ENCODE measurements around the gene MIA3.

MIA3 gene

DNA sequence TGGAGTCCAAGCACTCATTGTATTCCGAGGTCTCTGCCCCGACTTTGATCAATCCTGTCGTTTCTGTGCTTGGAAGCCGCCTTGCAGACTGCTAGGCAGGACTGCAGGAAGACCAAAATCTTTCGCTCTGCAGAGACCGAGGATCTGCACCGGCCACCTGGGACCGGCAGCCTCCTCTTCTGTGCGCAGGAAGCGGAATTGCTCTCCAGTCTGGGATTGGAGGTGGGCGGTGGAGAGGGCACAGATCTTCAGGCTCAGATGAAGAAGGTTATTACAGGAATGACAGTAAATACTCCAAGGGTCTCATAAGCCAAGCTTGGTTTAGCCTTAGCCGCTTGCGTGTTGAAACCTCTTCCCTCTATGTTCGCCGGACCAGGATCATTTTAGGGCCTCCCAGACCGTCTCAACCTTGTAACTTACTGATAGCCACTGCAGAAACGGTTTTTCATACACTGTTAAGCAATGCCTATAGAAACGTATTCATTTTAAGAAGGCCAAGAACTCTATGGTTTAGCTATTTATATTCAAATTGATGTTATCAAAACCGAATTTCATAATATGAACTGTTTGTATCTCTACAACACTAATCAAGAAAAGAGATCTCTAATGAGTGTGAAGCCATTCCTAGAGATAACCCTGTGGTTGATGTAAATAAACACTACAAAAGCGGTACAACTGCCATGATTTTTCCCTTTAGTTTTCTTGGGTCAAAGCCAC is 1.1 kb downstream of the MIA3 start:
- DNase-seq: no peak

DNA sequence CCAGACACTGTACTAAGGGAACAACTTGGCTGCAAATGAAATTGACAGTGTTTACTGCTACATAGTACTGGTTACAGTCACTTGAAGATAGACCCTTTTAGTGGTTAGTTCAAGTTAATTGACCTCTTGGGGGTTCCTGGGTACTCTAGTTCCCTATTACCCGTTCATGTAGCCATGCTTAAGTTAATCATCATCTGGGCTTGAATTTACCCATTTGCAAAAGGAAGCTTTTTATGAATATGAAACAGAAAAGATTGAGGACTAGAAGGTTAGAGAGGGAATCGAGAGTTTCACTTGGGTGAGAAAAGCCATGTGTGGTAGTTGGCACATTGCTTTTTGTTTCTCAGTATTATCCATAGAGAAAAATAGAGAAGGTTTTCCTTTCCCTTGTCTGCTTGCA is 2.7 kb downstream of the MIA3 start:
- no peak for DNase-seq

DNA sequence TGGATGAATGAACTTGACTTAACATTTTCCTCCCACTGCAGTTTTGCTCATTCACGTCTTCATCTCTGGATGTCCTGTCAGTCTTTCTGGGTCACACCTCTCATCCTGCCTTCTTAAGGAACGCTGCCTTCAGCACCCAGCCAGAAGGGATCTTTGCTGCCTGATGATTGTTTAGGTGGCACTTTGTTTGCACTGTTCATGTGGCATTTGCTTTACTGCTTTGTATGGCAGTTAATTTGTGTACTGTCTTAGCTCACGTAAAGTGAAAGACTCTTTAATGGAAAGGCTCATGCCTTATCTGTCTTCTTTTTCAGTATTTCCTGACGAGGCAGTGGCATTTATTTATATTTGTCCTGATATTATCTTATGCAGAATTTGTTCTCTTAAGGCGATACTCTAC is 4.9 kb downstream of the MIA3 start:
- no peak for DNase-seq

DNA sequence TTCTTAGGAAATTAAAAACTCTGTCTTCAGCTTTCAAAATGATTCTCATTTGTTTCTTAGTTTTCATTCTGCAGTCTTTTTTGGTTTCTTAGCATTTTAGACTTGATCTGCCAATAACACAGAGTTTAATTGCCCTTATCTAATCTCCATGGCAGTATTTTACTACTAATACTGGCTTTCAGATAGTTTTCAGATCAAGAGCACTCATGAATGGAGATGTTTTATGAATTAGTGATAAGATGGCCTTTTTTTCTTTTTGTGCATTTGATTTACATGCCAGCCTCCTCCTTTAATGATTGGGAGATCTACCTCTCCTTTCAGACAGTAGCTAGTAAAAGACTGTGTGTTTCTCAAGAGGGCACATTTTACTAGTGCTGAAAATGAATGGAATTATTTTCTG is 5.6 kb downstream of the MIA3 start:
- no peak for DNase-seq

DNA sequence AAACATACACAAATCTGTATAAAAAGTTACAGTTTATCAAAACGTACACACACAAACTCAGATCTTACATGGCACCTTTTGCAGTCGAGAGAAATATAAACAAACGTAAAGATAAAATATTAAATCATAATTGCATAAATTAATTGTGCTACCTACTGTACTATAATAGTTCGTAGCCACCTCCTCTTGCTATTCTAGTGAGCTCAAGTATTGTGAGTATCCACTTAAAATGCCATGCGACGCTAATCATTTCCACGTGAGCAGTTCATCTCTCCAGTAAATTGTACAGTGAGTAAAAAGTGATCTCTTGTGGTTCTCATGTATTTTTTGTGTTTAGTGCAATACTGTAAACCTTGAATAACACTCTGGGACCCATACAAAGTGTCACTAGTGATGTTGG is 6.3 kb downstream of the MIA3 start:
- no peak for DNase-seq

DNA sequence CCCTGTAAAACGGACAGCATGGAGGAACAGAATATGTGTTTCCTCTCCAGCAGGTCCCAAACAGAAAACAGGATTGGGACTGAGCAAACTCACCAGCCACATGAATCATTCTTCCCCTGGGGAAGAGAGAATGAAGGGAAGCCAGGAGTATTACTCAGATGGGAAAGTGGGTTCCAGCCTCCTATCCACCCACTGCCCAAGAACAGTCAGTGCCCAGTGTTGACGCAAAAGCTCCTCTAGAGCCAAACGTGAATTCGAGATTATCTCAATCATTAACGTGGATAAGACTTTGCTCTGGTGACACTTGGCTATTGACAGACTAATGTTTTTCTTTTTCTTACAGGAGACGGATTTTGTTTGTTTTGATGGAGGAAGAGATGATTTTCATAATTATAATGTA is 9.3 kb downstream of the MIA3 start:
- no peak for DNase-seq

DNA sequence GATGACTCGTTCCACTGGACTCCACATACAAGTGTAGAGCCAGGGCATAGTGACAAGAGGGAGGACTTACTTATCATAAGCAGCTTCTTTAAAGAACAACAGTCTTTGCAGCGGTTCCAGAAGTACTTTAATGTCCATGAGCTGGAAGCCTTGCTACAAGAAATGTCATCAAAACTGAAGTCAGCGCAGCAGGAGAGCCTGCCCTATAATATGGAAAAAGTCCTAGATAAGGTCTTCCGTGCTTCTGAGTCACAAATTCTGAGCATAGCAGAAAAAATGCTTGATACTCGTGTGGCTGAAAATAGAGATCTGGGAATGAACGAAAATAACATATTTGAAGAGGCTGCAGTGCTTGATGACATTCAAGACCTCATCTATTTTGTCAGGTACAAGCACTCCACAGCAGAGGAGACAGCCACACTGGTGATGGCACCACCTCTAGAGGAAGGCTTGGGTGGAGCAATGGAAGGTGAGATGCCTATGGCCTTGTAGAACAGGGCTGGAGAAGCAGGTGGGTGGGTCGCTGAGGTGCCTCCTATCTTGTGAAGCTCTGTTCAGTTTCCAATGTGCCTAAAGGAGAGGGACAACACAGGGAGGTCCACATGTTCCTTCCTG is 12.1 kb downstream of the MIA3 start:
- no peak for DNase-seq

DNA sequence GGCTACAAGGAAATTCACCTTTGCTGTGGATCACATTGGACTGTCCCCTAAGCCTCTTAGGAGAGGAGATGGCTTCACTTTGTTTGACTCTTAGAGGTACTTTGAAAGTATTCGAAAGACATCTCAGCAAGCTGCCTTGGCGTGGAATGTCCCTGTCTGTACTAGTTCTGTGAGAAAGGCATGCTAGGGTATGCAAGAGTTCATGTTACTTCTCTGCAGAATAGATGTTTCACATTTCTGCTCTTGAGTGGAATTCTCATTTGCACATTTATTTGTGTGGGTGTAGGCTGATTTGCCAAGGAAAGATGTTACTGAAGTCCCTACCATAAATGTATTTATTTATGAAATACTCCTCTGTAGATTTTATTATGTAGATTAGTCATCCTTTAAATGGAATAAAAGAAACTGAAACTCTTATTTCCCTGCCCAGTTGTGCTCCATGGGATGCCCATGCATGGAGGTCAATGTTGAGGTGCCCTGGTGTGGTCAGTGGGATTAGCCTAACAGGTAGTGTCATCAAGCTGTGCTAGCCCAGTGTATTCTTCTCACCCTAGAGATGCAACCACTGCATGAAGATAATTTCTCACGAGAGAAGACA is 13.8 kb downstream of the MIA3 start:
- no peak for DNase-seq

DNA sequence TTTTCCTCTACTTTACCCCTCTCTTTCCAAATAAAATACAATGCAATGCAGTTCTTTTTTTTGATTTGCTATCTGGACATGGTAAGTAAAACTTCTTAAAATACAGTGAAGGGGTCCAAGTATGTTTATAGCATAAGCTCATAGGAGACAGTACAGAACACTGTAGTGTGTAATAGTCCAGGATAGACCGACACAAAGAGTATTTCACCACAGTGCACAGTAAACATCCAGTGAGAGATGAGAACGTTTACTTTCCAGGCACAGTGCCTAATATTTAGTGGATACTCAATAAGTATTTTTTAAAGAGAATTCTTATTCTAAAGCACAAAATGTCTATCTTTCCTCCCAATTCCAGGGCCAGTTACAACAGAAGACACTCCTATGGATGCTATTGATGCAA is 14.9 kb downstream of the MIA3 start:
- DNase-seq: no peak

DNA sequence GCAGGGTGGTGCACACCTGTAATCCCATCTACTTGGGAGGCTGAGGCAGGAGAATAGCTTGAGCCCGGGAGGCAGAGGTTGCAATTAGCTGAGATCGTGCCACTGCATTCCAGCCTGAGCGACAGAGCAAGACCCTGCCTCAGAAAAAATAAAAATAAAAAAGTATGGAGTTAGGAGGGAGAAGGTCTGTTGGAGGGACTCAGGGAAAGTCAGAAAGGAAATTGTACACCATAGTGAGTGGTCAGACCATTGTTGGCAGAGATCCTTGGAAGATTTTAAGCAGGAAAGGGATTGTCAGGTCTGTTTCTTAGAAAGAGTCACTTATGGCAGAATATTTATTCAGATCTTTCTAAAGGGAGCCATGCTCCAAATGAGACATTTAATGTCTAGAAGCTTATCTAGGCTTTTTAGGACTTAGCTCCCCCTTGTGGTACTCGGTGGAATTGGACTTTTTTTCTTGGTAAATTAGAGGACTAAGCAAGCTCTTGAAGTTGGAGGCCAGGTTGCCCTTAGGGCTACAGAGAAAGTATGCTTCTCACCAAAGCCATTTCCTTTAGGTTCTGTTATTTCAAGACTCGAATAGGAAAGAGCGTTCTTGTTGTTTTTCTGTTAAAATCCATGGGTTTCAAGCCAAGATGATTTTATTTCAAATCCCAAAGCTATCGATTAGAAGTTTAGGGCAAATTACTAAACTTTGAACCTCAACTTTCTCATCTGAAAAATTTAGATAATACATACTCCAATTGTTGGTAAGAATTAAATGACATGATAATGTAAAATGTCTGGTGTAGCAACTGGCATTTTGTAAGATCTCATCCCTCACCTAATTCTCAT is 16.5 kb downstream of the MIA3 start:
- peak; percentile 41 for DNase-seq

DNA sequence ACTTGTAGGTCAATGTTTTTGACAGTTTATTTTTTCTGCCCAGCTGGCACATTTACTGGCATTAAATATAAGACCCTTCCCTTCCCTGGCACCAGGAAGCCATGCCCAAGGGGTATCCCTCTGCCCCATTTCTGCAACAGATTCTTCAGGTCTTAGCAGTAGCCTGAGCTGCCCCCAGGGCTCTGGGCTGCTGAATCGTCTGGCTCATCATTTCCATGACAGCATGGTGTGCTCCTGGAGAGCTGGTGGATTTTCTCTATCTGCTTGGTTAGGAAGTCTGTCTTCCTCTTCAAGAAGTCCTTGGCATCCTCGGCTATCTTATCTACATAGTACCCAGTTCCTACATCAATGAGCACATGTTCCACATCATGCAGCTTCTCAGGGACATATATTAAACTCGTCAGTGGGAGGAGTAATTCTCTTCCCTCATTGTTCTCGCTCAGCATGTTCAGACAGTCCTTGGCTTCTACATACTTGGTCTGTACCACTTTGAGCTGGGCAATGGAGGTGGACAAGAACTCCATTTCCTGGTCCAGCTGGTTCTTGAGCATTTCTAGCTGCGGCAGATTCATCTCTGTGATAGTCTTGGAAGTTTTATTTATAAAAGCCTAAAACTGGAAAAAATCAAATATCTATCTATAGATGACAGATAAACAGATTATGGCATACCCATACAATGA is 23.5 kb downstream of the MIA3 start:
- DNase-seq: no peak

DNA sequence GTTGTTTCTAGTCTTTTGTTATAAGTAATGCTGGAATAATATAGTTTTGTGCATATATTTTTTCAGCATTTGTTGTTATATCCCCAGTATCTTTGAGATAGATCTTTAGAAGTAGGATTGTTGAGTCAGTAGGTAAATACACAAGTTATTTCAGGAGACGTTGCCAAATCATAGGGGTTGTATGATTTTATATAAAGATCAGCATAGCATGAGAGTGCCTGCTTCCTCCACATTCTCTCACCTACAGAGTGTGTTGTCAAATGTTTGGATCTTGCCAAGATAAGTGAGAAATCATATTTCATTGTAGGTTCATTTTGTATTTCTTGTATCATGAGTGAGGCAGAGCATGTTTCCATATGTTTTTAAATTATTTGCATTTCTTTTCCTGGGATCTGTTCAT is 24.6 kb downstream of the MIA3 start:
- DNase-seq: no peak

DNA sequence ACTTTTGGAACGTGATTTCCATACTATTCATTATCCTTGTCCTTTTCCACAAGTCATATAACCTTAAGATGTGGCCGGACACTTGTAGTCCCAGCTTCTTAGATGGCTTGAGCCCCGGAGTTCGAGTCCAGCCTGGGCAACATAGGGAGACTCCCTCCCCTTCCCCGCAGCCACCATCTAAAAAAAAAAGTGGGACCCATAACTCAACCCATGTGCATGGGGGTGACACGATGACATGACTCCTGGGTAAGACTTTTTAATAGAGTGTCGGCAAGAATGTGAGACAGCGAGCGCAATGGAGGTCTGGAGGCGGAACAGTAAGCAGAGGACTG is 25.7 kb downstream of the MIA3 start:
- no peak for DNase-seq

DNA sequence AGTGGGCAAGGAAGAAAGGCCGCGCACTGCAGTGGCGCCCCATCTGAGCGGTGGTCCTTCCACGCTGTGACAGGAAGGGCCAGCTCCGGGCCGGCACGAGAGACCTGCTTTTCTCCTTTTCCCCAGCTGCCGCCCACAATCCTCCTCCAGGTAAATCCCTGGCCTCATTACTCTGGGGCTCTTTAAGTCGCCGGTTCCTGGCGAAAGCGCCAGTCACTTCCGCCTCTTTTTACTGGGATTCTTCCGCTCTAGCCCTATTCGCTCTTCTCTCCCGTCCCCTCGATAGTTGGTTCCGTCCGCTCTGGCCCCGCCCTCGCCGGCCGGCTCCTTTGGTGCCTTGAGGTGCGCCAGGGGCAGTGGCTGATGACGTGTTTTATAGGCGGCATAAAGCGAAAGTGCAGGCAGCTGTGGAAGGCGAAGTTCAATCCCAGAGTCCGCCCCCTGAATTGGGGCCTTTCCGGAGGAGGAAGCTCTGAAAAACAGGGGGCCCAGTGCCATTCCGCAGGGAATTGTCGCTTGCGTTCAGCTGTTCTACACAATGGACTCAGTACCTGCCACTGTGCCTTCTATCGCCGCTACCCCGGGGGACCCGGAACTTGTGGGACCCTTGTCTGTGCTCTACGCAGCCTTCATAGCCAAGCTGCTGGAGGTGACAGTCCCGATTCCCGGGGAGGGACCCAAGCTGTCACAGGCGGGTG is 26.2 kb downstream of the MIA3 start:
- peak; percentile 96 for DNase-seq

DNA sequence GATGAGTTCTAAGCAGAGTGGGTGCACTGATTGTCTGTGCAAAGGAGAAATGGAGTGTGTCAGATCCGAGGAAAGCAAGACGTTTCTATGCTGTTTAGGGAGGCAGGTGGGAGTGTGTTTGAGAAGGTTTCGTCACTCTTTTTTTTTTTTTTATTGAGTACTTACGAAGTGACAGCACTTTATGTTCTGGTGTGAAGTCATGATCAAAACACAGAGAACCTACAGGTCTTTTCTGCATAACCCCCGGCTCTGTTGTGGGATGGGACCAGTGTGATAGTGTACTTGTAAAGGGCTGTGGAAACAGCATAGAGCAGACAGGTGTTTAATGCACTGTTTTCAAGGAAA is 26.7 kb downstream of the MIA3 start:
- DNase-seq: no peak

DNA sequence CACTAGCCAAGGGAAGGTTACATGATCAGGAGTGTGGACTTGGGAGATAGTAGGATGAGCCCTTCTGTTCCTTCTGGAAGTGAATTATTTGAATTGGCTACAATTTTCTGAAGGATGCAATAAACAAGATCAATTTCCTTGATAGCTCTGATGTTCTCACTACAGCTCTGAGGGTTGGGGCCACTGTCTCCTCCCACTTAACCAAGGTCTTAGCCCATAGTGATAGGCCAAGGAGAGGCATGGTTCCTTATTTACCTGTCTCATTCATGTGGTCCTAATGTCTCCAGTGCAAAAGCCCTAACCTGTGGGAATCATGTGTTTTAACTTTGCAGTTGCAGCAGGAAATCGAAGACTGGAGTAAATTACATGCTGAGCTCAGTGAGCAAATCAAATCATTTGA is 34.8 kb downstream of the MIA3 start:
- no peak for DNase-seq

DNA sequence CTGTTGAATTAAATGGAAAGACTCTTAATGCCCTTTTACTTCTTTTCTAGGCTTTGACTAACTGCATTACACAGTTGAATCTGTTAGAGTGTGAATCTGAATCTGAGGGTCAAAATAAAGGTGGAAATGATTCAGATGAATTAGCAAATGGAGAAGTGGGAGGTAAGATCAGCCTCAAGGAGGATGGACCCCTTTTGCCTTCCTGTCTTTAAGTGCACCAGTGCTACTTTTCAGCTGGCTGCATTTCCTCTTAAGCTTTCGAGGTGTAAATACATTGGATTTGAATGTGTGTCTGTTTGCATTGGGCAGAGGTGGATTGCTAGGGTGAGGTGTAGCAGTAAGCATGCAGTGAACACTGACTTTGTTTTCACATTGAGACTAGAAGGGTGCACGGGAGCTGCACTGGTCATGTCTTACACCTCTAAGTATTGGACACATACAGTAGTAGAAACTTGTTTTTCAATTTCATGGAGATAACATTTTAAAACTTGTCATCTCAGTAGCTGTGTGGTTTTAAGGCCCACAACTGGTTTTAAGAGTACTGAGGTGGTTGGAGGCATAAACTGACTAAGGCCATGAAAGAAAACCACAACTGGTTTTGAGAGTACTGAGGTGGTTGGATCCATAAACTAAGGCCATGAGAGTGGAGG is 35.4 kb downstream of the MIA3 start:
- no peak for DNase-seq

DNA sequence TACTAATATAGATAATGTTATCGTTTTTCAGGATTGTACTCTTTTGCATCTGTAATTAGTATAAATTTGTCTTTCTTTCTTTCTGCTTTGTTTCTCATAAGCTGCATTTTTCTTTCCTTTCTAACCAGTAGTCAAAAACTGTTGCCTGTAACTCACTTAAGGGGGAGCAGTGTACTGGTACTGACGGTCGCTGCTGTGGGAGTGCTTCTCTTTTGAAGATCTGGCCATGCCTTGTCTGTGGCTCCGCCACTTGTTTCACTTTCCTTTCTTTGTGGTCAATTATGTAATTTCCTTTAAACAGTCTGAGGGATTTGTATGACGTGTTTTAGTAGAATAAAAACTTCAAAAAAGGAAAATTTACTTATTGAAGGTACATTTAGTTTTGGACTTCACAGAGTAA is 37.0 kb downstream of the MIA3 start:
- DNase-seq: peak; percentile 51

DNA sequence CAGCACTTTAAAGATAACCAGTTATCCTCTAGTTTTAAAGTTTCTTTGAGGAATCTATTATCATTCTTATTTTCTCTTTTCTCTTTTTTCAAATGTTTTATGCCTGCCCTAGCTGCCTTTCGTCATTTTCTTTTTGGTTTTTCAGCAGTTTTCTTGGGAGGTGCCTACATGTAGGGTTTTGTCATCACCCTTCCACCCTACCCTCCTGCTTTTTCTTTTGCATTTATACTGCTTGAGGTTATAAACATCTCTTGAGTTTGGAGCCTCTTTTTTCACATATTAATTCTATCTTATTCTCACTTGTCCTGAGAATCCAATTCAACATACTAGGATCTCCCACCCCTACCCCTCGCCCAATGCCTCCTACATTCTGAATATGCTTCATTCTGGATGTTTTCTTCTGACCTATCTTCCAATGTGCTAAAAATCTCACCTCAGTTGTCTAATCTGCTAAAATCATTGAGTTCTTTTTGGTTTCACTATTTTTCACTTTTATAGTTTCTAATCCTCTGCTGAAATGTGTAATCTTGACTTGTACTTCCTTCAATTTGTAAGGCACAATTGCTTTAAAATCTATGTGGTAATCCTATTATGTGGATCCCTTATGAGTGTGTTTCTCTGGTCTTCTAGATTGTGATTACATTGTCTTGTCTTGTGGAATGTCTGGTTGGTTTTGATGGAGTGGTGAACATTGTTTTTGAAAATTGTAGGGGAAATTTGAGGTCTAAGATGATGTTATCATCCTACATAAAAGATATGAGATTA is 38.7 kb downstream of the MIA3 start:
- no peak for DNase-seq

DNA sequence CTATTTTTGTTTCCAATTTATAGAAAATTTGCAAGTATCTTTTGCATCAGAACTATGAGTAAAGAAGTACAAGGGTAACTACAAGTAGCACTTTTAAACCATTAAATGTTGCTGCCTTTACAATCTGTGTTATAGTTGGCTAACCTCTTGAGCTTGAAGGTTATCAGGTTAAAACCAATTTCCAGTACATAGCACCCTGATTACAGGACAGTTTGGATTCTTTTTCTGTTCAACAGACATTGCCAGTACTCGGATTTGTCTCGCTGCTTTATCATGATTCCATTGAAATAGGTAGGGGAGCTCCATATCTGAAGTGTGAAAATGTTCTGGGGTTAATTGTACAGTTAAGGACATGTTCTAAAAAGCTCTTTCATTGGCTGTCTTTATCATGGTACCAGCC is 40.0 kb downstream of the MIA3 start:
- no peak for DNase-seq

DNA sequence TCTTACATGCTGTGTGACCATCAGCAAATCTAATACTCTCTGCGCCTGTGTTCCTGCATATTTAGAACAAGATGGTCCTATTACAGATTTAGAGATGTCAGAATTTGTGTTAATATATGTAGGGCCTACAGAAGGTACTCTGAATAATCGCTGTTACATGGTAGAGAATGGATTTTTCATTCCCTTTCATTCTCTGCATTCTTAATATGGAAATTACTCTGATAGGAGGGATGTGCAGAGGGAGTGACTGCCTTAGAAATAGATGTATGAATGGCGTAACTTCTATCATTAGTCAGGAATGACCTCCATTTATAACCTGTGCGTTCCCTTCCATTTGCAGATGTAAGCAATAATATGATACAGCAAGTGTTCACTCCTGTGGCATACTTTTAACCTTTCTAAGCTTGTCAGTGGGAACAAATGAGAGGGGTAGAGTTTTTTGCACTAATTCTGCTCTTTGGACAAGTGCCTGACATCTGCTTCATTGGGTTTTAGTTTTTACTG is 45.6 kb downstream of the MIA3 start:
- no peak for DNase-seq

All from activated CD4-positive, CD25-positive, alpha-beta regulatory T cell treated with anti-CD3 and anti-CD28 coated beads, Interleukin-2, amount 50 U/mL, for 72 hours (primary cell).